Measurements from ENCODE around the gene MUC6.
"Not testable (repeated sequence)": the region's sequence is repeated elsewhere in the genome, so short reads cannot be mapped to it uniquely, and the experiment has no call there.

Gene MUC6

DNA sequence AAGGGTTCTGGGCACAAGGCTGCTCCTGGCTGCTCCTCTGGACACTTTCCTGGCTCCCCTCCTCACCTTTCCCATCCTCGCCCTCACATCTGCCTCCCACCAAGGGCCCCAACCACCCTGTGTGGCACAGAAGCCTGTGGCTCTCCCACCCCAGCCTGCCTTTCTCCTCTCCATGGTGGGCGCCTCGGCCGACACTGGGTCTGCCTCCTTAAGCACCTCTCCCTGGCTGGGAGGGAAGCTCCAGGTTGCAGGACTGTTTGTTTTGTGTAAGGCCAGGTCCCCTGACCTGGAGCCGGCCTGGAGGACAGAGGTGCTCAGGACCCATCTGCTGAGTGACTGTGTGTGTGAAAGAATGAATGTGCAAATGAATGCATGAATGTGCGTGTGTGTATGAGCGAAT, 14.1 kb downstream of the MUC6 start:
- Mint-ChIP-seq H3K27ac (no peak overlapping the region), H3K4me1 (peaks cover 2% of the 10 kb centered on the region), H3K4me3 (no peak overlapping the region), H3K36me3 (no peaks in the 10 kb centered on the region), H3K9me3 (peaks cover 4% of the 10 kb centered on the region), H3K27me3 (no peaks in the 10 kb centered on the region)
- CTCF ChIA-PET, result no interaction called here
- DNase-seq, result no peak

GRCh38 chr11:1020211-1020905, 16.2 kb downstream of the MUC6 start:
- Mint-ChIP-seq H3K27ac (no peak overlapping the region), H3K9me3 (peaks cover 14% of the 10 kb centered on the region)
- CTCF ChIA-PET, result no interaction called here

GRCh38 chr11:1019321-1019910, 17.1 kb downstream of the MUC6 start:
- H3K27ac Mint-ChIP-seq, result no peak overlapping the region
- H3K27me3 Mint-ChIP-seq, result no peaks in the 10 kb centered on the region
- H3K36me3 Mint-ChIP-seq, result no peaks in the 10 kb centered on the region
- CTCF ChIA-PET, result no interaction called here
- H3K4me3 Mint-ChIP-seq, result no peak overlapping the region
- peaks cover 14% of the 10 kb centered on the region for H3K9me3 Mint-ChIP-seq
- no peak for DNase-seq
- H3K4me1 Mint-ChIP-seq, result peaks cover 12% of the 10 kb centered on the region

More at GRCh38 chr11:1020211-1020905, 16.2 kb downstream of the MUC6 start:
- no peak for DNase-seq
- peaks cover 12% of the 10 kb centered on the region for H3K4me1 Mint-ChIP-seq
- no peaks in the 10 kb centered on the region for H3K27me3 Mint-ChIP-seq
- no peaks in the 10 kb centered on the region for H3K36me3 Mint-ChIP-seq
- no peak overlapping the region for H3K4me3 Mint-ChIP-seq

DNA sequence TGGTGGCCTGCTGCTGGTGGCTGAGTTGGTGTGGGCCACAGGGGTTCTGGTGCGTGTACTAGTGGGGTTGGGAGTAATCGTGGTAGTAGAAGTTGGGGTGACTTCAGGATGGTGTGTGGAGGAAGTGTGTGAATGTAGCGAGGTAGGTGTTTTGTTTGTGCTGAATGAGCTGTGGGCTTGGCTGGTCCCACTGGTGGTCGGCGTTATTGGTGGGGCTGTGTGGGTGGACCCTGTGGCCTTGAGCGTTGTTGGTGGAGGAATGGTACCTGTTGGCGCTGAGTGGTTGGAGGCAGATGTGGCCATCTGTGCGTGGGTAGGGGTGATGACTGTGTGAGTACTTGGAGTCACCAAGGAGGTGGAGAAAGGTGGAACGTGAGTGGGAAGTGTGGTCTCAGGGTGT, 18.4 kb downstream of the MUC6 start:
- no peaks in the 10 kb centered on the region for H3K36me3 Mint-ChIP-seq
- CTCF ChIA-PET, result no interaction called here
- no peak overlapping the region for H3K27ac Mint-ChIP-seq
- H3K4me3 Mint-ChIP-seq, result no peak overlapping the region
- DNase-seq, result no peak
- H3K4me1 Mint-ChIP-seq, result peaks cover 12% of the 10 kb centered on the region
- no peaks in the 10 kb centered on the region for H3K27me3 Mint-ChIP-seq
- peaks cover 14% of the 10 kb centered on the region for H3K9me3 Mint-ChIP-seq

DNA sequence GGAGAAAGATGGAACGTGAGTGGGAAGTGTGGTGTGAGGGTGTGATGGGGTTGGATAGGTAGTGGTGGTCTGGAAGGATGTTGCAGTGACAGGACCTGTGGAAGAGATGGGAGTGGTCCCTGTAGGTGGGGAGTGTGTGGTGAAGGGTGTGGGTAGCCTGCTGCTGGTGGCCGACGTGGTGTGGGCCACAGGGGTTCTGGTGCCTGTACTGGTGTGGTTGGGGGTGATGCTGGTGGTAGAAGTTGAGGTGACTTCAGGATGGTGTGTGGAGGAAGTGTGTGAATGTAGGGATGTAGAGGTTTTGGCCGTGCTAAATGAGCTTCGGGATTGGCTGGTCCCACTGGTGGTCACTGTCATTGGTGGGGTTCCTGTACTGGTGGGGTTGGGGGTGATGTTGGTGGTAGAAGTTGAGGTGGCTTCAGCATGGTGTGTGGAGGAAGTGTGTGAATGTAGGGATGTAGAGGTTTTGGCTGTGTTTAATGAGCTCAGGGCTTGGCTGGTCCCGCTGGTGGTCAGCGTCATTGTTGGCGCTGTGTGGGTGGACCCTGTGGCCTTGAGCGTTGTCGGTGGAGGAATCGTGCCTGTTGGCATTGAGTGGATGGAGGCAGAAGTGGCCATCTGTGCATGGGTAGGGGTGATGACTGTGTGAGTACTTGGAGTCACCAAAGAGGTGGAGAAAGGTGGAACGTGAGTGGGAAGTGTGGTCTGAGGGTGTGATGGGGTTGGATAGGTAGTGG, 19.1 kb downstream of the MUC6 start:
- H3K27ac Mint-ChIP-seq, result no peak overlapping the region

GRCh38 chr11:1016610-1017126, 19.9 kb downstream of the MUC6 start:
- H3K4me3 Mint-ChIP-seq, H3K27me3 Mint-ChIP-seq, H3K36me3 Mint-ChIP-seq, H3K27ac Mint-ChIP-seq, CTCF ChIA-PET: not testable (repeated sequence)
- peak; percentile 26 for DNase-seq
- H3K9me3 Mint-ChIP-seq, result peaks cover 14% of the 10 kb centered on the region
- peaks cover 12% of the 10 kb centered on the region for H3K4me1 Mint-ChIP-seq

More for the DNA sequence above, 19.1 kb downstream of the MUC6 start:
- CTCF ChIA-PET, result no interaction called here
- peak; percentile 28 for DNase-seq
- Mint-ChIP-seq H3K4me3 (no peak overlapping the region), H3K9me3 (peaks cover 14% of the 10 kb centered on the region), H3K36me3 (no peaks in the 10 kb centered on the region), H3K4me1 (peaks cover 12% of the 10 kb centered on the region), H3K27me3 (no peaks in the 10 kb centered on the region)

- Mint-ChIP-seq H3K36me3 (no peaks in the 10 kb centered on the region), H3K27ac (no peak overlapping the region), H3K4me3 (no peak overlapping the region), H3K27me3 (no peaks in the 10 kb centered on the region), H3K4me1 (peaks cover 12% of the 10 kb centered on the region), H3K9me3 (peaks cover 14% of the 10 kb centered on the region)
- no peak for DNase-seq
- CTCF ChIA-PET, result no interaction called here
Observed at GRCh38 chr11:1015826-1016545, 20.5 kb downstream of the MUC6 start.

DNA sequence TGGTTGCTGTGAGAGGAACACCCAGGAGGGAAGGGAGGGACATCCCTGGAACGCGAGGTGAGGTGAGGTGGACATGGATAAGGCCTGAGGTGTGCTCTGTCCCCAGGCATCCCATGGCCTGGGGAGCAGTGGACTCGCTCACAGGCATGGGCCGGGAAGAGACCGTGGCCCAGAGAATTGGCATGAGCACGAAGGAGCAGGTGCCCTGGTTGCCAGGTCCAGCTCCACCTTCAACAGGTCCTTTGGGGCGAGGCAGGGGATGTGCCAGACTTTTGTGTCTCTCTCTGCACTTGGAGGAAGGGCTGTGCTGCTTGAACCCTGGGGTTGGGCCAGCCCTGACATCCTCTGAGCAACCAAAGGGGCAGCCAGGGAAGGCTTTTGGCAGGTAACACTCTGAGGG, 21.5 kb downstream of the MUC6 start:
- H3K4me3 Mint-ChIP-seq, result no peak overlapping the region
- no peak for DNase-seq
- peaks cover 14% of the 10 kb centered on the region for H3K9me3 Mint-ChIP-seq
- no peaks in the 10 kb centered on the region for H3K27me3 Mint-ChIP-seq
- H3K4me1 Mint-ChIP-seq, result peaks cover 12% of the 10 kb centered on the region
- CTCF ChIA-PET, result no interaction called here
- no peak overlapping the region for H3K27ac Mint-ChIP-seq
- H3K36me3 Mint-ChIP-seq, result peaks cover 7% of the 10 kb centered on the region

DNA sequence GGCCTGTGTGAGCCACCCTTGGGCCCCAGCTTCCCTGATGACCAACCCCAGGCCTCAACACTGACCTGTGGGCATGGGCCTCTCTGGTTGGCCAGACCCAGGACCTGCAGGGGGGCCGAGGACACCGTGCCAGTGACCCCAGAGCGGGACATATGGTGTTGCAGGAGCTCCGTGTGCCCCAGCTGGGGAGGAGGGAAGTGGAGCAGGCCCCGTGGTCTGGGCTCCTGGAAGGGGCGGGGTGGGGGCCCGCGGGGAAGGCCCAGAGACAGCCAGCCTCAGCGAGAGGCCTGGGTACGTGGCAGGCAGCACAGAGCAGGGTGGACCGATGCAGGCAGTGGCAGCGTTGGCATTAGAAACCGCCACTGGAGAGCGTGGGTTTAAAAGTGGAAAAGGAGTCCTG, 22.2 kb downstream of the MUC6 start:
- no peaks in the 10 kb centered on the region for H3K27me3 Mint-ChIP-seq
- CTCF ChIA-PET, result no interaction called here
- no peak overlapping the region for H3K27ac Mint-ChIP-seq
- H3K4me3 Mint-ChIP-seq, result no peak overlapping the region
- H3K9me3 Mint-ChIP-seq, result peaks cover 14% of the 10 kb centered on the region
- H3K36me3 Mint-ChIP-seq, result peaks cover 13% of the 10 kb centered on the region
- DNase-seq, result no peak
- peaks cover 12% of the 10 kb centered on the region for H3K4me1 Mint-ChIP-seq

GRCh38 chr11:1013631-1013935, 22.9 kb downstream of the MUC6 start:
- H3K27ac Mint-ChIP-seq, result no peak overlapping the region
- no peak overlapping the region for H3K4me3 Mint-ChIP-seq
- H3K9me3 Mint-ChIP-seq, result peaks cover 14% of the 10 kb centered on the region
- CTCF ChIA-PET, result no interaction called here
- H3K27me3 Mint-ChIP-seq, result no peaks in the 10 kb centered on the region
- no peak for DNase-seq
- peaks cover 12% of the 10 kb centered on the region for H3K4me1 Mint-ChIP-seq
- peaks cover 13% of the 10 kb centered on the region for H3K36me3 Mint-ChIP-seq

- H3K9me3 Mint-ChIP-seq, result peaks cover 14% of the 10 kb centered on the region
- no peak for DNase-seq
- CTCF ChIA-PET, result no interaction called here
- H3K27ac Mint-ChIP-seq, result no peak overlapping the region
- no peaks in the 10 kb centered on the region for H3K27me3 Mint-ChIP-seq
- H3K4me3 Mint-ChIP-seq, result no peak overlapping the region
- H3K36me3 Mint-ChIP-seq, result peaks cover 13% of the 10 kb centered on the region
- peaks cover 12% of the 10 kb centered on the region for H3K4me1 Mint-ChIP-seq
Observed at GRCh38 chr11:1012740-1013630, 23.5 kb downstream of the MUC6 start.

DNA sequence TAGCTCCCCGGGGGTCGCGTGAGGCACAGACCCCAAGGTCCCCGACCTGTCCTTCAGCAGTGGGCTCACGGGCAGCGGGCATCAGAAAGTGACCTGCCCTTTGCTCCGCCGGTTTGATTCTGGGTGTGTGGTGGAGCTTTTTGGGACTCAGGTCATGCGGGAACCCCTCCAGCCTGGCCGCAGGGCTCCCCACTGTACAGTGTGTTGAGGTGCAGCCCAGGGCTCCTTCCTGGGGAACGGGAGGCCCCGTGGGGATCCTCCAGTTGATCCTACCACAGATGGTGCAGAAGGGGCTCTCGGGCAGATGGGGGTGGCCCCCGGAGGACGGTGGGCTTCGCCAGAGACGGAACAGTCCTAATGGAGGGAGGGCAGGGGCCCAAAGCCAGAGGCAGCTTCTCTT, 24.2 kb downstream of the MUC6 start:
- H3K36me3 Mint-ChIP-seq, result peaks cover 13% of the 10 kb centered on the region
- CTCF ChIA-PET, result no interaction called here
- no peak overlapping the region for H3K4me3 Mint-ChIP-seq
- H3K27me3 Mint-ChIP-seq, result no peaks in the 10 kb centered on the region
- no peak for DNase-seq
- peaks cover 8% of the 10 kb centered on the region for H3K4me1 Mint-ChIP-seq
- H3K27ac Mint-ChIP-seq, result no peak overlapping the region
- H3K9me3 Mint-ChIP-seq, result peaks cover 9% of the 10 kb centered on the region

- Mint-ChIP-seq H3K27me3 (no peaks in the 10 kb centered on the region), H3K36me3 (peaks cover 16% of the 10 kb centered on the region), H3K4me1 (no peaks in the 10 kb centered on the region), H3K9me3 (no peaks in the 10 kb centered on the region), H3K27ac (no peak overlapping the region), H3K4me3 (no peak overlapping the region)
- CTCF ChIA-PET, result no interaction called here
- no peak for DNase-seq
Observed at GRCh38 chr11:1011320-1011698, 25.2 kb downstream of the MUC6 start.

Measured in activated naive CD4-positive, alpha-beta T cell treated with anti-CD3 and anti-CD28 coated beads, Interleukin-2, amount 10 ng/mL, durations not matched to agents 7 days and 5 days (primary cell).